NCI-H128 (cell line): ENCODE measurements around the gene GRK3.

Source experiments
- DNase-seq: peaks from one replicate; lab custom pipeline; 2025; ENCODE audit not compliant: unreplicated experiment; lab: John Stamatoyannopoulos, UW

The GRK3 gene

DNA sequence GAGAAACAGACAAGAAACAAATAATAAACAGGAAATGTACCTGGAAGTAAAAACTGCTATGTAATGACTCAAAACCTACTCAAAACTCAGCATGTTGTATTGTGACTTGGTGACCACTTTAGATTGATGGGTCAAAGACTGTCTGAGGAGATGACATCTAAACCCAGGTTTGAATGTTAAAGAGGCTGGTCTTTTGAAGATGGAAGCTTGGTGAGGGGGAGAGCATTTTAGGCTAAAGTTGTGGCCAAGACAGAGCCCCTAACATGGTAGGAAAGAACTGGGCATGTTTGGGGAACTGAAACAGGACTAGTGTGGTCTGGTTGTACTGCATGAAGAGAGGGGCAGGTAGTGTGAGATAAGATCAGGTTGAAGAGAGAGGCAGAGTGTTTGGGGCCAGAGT is 92.2 kb downstream of the GRK3 start:
- no peak for DNase-seq

DNA sequence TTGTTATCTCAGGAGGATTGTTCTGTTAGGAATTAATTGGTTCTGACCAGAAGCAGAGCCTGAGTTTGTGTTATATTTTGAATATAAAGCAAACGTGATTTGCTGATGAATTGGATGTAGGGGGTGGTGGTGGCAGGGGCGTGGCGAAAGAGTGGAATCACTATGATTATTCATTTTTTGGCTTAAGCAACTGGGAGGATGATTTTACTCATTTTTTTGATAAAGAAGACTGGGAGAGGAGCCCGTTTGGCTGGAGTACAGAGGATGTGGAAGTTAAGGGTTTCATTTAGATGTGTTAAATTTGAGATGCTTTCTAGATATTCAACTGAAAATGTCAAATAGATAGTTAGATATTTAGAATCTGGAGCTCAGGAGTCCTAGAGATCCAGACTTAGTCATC is 94.2 kb downstream of the GRK3 start:
- DNase-seq, result no peak

DNA sequence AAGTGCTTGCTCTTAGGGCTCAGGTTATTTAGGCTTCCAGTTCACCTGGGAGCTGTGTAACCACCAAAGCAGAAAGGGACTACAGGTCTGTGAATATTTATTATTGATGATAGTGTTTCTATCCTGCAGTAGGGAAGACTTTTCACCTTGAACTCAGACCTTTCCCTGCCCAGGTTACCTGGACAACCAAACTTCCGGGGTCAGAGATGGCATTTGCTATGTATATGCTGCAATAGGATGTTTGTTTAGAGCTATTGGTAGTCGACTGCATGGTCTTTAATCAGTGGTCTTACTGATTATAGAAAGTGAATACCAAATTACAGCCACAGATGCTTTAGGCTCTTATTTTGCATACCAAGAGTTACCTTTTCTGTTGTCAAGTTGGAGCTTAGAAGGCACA is 94.9 kb downstream of the GRK3 start:
- DNase-seq, result no peak

DNA sequence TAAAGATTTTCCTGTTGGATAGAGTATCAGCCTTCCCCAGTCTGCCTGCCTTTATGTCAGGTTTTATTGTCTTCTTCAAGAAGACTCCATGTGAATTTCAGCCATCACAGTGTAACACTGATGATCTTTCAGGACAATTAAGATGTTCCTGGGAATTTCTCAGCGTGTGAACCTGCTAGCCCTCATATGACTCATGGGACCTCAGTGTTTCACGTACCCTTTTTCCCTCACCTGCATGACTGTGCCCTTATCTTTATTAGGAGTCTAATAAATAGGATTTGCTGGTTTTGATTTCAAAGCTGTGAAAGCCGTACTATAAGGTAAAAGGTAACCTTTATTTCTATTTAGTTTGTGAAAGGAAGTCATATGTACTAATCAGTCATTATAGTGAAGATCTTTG is 95.9 kb downstream of the GRK3 start:
- no peak for DNase-seq

DNA sequence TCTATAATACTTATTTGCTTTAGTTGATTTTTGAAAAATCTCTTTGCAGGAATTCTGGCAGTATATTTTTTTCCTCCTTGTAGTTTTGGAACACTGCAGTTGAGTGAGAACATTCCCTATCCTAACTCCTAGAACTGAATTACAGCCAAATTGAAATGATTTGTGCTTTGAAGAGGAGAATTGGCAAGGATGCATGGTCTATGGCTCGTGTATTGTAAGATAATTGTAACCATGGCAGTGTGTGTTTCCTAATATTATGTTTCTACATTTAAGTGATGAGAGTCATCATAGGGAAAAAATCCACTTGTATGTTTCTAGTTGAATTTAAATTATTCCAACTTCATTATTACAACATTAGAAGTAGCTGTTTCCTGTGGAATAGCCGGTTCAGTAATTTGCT is 96.6 kb downstream of the GRK3 start:
- no peak for DNase-seq

DNA sequence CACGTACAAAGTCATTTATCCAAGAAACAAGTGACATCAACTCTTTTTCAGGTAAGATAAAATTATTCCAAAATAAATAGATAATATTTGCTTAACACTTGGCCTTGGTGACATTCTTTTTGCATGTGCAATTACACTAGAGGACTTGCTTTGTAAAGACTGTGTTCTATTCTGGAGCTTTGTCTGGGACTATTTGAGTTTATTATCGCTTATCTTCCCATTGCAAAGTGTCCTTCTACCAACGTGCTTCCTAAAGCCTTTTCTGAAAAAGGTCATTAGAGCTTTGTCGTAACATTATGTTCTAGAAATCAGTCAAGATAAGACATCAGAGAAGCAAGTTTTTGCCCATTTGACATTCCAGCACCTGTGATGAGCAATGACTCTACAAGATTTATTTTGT is 99.2 kb downstream of the GRK3 start:
- DNase-seq, result no peak

DNA sequence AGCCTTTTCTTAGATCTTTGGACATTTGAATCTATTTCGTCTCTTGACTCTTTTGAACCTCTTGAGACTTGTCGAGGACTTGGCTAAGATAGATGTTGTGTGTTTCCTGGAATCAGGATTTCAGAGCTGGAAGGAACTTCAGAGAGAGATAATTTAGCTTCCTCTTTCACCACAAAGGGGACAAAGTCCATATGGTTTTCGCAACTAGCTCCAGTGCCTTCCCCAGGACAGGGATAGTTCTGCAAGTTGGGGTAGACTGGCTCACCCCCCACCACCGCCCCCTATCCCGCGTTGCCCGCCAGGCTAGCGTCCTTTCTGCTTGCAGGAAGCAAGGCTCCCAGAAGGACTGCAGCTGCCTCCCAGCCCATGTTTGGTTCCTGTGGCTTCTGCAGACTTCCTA is 101.8 kb downstream of the GRK3 start:
- no peak for DNase-seq

DNA sequence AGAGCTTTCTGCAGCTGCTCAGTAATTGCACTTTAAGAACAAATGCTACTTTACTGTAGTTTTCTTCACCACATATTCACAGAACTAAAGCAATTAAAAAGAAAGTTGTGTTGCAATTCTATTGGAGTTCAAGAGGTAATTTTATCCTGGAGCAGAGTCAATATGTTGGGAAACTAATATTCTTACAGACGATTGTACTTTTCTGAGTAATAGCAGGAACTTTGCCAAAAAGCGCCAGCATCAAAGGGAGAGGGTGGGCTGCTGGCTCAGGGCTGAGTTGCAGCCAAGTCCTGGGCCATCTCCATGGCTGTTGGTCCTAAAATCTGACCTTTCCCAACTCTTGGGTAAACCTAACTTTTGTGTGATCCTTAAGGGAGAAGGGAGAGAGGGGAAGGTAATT is 104.0 kb downstream of the GRK3 start:
- no peak for DNase-seq

DNA sequence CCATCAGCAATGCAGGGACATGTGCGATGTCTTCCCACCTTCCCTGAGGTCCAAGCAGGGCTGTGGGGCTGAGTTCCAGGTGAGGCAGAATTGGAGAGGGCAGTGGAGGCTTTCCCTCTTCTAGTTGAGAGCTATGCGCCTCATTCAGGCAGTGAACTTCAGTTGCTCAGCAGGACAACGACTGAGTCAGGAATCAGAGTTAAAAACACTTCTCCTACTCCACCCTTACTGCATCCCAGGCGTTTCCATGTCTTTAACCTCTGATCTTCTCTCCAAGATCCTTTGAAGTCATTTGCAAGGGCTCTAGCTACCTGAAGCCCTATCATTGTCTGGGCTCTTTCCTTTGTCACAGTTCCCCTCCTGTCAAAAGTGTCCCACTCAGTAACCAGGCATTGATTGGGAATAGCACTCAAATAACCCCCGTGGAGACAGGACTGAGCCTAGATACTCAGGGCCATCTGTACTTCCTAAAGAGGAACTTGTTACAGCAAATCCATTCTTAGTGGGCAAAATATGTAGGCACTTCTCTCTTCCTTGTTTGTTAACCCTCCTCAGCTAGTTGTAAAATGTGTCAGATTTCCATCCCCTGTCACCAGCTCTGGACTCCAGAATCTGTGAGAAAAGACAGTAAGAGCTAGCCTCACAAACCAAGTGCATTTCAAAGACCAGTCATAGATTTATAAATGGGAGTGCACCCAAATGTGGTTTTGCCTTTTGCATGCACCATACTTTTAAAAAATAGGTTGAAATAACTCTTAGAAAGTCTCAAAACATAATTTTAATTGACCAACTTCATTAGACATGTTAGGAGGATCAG is 105.0 kb downstream of the GRK3 start:
- DNase-seq, result no peak

DNA sequence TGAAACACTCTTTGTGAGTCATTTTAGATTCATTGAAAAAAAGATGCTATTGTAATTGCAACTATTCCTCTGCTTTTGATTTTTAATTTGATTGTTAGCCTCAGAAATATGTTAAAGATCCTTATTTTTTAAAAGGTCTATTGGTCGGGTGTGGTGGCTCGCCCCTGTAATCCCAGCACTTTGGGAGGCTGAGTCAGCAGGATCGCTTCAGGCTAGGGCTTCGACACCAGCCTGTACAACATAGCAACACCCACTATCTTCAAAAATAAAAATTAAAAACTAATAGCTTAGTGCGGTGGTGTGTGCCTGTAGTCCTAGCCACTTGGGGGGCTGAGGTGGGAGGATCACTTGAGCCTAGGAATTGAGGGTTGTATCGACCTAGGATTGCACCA is 105.6 kb downstream of the GRK3 start:
- DNase-seq, result no peak

DNA sequence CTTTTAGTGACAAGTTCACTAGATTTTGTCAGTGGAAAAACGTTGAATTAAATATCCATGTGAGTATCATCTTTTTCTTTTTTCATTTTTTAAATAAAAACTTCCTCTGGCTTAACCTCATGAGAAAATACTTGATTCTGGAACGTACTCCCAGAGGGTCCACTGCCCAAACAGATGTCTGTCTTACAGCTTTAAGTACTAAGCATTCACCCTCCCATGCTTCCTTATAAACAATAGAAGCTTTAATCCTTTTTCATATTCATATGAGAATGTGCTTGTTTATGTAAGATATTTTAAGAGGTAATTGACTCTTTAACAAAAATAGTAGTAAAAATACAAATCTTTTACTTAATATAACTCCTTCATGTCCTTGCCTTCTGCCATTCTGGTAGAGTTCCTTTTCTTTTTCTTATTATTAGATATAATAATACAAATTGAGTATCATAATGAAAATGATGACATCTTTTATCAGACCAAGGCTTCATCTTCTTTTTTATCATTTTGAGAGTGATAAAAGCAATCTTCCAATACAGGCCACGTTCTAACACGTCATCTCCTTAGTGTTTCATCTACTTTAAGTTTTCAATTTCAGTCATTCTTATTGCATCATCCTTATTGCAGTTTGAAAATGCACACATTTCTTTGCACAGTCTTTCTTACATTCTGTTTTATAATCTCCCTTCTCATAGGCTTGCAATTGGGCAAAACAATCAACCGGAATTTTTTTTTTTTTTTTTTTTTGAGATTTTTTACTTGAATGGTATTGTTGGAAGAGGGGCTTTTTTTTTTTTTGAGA is 108.0 kb downstream of the GRK3 start:
- DNase-seq, result no peak

DNA sequence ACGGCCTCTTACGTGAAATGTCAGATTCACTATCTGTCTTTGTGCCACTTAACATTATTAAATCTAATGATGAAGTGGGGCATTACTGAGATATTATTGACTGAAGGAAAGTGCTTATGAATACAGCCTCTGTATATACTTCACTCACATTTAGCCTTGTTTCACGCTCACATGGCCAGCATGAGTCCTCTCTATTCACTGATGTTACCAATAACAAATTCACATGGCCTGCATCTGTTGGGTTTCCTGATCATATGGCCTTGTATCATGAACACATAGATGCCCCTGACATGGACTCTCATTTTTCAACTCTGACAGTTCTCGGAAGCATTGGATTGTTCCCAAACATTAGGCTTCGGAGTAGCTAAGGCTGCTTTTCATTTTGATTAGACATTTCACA is 109.2 kb downstream of the GRK3 start:
- DNase-seq, result no peak

DNA sequence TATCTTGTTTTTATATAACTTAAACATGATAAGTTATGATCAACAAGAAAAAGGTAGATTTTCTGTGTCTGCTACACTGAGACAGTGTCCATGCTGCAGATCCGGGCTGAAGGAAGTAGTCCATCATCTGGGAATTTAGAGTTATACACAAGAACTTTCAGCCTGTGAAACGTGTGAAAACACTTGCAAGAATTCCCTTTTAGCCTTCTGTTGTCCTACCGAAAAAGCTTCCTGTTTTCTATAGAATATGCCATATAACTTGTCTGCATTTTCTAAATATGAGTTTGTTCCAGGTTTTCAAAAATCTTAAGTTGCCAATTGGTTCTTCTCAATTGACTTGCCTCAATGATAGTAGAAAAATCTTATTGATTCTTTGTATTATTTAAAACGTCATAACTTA is 113.2 kb downstream of the GRK3 start:
- no peak for DNase-seq

DNA sequence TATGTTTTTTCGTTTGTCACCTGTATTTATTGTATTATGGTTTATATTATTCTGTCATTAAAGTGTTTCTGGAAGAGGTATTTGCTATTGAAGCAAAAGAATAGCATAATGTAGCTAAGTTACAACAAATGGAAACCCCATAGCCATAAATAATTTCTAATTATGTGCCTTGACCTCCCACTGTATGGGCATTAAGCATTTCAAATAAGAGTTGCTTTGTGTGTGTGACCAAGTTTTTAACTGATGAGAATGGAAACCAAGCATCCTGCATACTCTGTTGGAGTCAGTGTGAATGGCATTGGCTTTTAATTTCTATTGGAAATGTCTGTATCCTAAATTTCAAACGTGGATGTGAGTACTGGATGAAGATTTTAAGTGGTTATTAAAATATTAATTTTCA is 115.6 kb downstream of the GRK3 start:
- no peak for DNase-seq

DNA sequence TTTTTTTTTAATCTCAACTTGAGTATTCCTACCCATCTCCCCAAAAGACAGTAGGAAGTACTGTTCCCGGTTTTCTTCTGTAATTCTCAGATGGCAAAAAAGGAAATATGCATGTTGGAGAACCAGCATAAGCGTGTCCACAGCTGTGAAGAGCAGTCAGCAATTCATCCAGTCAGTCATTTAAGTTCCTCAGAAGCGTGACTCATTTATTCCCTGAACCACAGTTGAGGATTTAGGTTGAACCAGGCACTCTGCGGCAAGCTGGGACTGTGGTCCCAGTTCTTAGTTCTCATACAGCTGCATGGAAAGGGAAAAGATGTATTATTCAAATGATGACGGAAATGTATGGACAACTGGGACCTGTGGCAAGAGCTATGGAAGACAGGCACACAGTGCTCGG is 116.5 kb downstream of the GRK3 start:
- DNase-seq, result no peak

DNA sequence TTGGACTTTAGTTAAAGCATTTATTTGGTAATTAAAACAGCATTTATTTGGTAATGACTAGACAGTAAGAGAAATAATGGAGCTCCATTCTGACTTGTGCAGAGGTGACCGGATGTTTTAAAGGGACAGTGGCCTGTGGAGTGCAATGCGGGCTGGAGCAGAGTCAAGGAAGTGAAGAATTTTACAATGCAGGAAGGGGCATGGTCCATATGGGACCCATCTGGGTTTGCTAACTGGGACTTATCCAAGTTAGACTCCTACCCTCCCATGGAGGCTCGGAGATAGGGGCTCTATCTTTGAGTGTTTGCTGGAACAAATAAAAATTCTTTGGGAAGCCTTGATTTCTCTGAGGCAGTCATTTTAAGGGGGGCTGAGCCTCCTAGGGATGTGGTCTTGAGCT is 117.6 kb downstream of the GRK3 start:
- DNase-seq, result no peak

DNA sequence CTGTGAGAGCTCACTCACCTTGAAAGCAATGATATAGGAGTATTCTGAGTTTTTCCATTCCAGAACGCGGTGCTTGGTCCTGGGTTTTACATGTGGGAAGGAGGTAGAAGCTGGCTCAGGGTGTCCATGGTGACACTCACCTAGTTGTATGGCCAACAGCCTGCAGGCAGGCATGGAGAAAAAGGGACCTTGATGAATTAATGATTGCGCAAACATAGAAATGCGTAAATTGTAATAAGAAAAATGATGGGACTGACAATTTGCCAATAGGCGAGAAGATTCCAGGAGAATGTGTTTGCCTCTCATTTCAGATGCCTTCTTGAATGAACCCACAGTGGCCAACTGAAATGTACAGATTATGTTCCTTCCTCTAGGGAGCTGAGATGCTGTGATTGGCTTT is 124.2 kb downstream of the GRK3 start:
- no peak for DNase-seq

DNA sequence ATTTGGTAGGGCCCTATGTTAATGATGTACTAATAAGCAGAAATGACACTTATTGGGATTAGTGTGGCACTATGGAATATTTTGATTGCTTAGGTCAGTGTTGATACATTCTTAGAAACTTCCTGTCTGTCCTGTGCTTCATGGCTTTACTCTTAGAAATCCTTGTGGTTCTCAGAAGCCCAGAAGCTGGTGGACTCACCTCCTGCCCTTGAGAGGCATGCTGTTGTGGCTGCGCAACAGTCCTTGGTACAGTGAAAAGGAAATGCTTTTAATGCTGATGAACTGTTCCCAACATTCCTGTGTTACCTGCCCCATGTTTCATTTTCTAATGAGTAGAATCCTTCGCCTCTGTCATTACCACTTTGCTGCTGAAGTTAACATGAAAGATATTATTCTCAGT is 125.2 kb downstream of the GRK3 start:
- no peak for DNase-seq

DNA sequence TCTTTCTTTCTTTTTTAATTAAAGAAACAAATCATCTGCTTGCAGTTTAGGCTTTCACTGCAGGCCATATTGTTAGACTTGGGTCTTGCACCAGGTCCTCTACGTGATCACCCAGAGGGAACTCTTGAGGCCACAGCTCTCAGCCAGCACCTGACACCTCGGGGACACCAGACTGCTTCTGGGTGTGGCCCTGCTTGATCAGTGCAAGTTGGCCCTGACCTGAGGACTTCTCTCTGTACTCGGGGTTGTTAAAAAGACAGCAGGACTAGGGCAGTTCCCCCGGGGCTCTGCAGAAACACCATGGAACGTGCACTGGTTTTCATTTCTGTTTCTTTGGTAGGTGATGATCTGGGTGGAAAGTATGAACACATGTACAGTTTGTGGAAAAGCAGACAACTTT is 126.3 kb downstream of the GRK3 start:
- no peak for DNase-seq

DNA sequence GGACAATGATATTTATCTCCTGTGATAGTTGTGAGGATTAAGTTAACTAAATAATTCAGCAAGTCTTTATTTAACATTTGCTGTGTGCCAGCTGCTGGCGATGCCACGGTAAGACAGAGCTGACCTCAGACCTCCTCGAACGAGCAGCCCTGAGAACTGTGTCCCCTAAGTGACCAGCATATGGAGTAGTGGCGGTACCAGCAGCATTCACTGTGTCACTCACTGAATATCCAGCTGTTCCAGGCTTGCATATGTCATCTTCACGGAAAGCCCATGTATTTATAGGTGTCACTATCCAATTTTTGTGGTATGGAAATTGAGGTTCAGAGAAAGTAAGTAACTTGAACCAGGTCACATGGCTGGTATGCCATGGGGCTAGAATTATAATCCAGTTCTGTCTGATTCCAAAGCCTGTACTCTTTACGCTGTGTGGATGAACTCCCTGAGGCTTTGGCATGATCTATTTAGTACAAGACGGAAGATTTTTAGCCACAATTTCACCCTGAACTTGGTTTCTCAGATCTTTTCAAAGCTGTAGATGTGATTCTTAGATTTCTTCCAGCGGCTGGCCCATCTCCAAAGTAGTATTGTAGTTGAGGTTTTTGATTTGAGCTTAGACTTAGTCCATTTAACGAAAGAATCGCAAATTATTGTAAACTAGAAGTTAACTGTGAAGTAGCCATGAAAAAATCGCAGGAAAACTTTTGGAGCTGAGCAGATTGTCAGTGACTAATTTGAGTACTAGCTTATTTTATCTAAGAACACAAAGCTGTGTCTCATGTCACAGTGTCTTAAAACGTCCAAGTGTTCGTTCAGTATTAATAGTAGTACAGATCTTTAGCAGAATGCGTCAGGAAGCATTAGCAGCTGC is 128.2 kb downstream of the GRK3 start:
- DNase-seq, result no peak

DNA sequence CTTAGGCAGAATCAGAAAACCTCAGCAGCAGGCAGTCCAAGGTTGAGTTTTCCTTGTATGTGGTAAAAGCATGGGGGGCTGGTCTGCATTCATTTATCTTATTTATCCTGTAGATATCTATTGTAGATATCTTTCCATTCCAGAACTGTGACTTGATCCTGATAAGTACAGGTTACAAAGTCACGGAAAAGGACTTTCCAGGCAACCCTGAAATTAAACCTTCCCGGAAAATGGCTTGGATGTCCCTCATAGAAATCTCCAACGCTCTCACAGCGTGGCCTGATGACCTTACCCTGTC is 128.7 kb downstream of the GRK3 start:
- DNase-seq, result no peak
